GM12891 (cell line): ENCODE results near the gene AK6.
"Not testable (repeated sequence)": the region's sequence is repeated elsewhere in the genome, so short reads cannot be mapped to it uniquely, and the experiment has no call there.

Source experiments
- POLR2A ChIP-seq: IDR thresholded peaks from 2 replicates; pipeline ENCODE4 v1.6.1; 2011; ENCODE audit warnings: low read depth, low read length, control low read depth
- POLR2AphosphoS5 ChIP-seq: IDR thresholded peaks from 2 replicates; pipeline ENCODE4 v1.6.1; 2011; ENCODE audit warnings: low read depth, low read length, control low read depth
- SPI1 ChIP-seq: IDR thresholded peaks from 2 replicates; pipeline ENCODE4 v1.6.1; 2011; ENCODE audit warnings: low read depth, low read length, control low read depth

DNA sequence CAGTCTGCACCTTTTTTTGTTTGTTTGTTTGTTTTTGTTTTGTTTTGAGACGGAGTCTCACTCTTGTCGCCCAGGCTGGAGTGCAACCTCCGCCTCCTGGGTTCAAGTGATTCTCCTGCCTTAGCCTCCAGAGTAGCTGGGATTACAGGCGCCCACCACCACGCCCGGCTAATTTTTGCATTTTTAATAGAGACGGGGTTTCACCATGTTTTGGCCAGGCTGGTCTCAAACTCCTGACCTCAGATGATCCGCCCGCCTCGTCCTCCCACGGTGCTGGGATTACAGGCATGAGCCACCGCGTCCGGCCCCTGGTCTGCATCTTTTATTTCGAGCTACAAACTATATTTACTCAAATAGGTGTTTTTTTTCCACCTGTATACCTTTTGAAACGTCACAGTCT lies 1.0 kb upstream of the AK6 start:
- TF ChIP-seq POLR2A, POLR2AphosphoS5, SPI1: not testable (repeated sequence)
